IMR-90 (cell line): ENCODE data around the gene ST8SIA6. TPM values are rescaled to one million over a fixed set of nuclear protein-coding genes. Genes with fewer than 3 reads are reported as not detected.

Experiments
- ATAC-seq: fragments of 200-7000 bp; cut with Tn5 transposase; 2 replicates; pipeline ENCODE4 v1.9.1; 2020; ENCODE audit warnings: low read depth, mild to moderate bottlenecking, moderate library complexity
- BruUV-seq: library from RNA; stranded (reverse); fragments of 400-500 nt; replicated peaks from 2 replicates; lab custom pipeline; 2021; lab: Mats Ljungman, UMichigan
- CTCF ChIA-PET: fragments of 300-600 bp; formaldehyde crosslinking; extraction: SDS; loops from one replicate; lab custom pipeline; 2021; ENCODE audit warnings: antibody characterized with exemption; lab: Yijun Ruan, JAX
- POLR2A ChIA-PET: fragments of 300-600 bp; sonication (Branson Sonifier 250); formaldehyde crosslinking; loops from one replicate; lab custom pipeline; 2022; ENCODE audit warnings: antibody characterized with exemption; ENCODE audit not compliant: unreplicated experiment; lab: Charles Lee
- DNase-seq: peaks from one replicate; pipeline ENCODE4 v3.0.0; 2013
- H2AFZ ChIP-seq: replicated peaks from 2 replicates; pipeline ENCODE3; 2013; ENCODE audit warnings: low read length, mild to moderate bottlenecking; ENCODE audit not compliant: poor library complexity
- H2AK5ac ChIP-seq: 2 replicates; pipeline ENCODE4 v1.6.1; 2013; ENCODE audit warnings: low read depth, low read length, inconsistent platforms
- H2AK9ac ChIP-seq: replicated peaks from 2 replicates; pipeline ENCODE3; 2013; ENCODE audit warnings: mild to moderate bottlenecking, low read depth, low read length, moderate library complexity; ENCODE audit not compliant: poor library complexity
- H2BK120ac ChIP-seq: 2 replicates; pipeline ENCODE4 v1.6.1; 2013; ENCODE audit warnings: low read depth, low read length, inconsistent platforms
- H2BK15ac ChIP-seq: 3 replicates; pipeline ENCODE4 v1.6.1; 2013; ENCODE audit warnings: low read depth, low read length, inconsistent platforms
- H2BK20ac ChIP-seq: 2 replicates; pipeline ENCODE4 v1.6.1; 2013; ENCODE audit warnings: low read depth, mild to moderate bottlenecking, inconsistent platforms, low read length, moderate library complexity
- H2BK5ac ChIP-seq: 2 replicates; pipeline ENCODE4 v1.6.1; 2013; ENCODE audit warnings: mild to moderate bottlenecking, low read depth, low read length, inconsistent platforms; ENCODE audit not compliant: poor library complexity, severe bottlenecking
- H3K14ac ChIP-seq: replicated peaks from 2 replicates; pipeline ENCODE4 v1.6.1; 2013; ENCODE audit warnings: low read depth, low read length, inconsistent platforms
- H3K18ac ChIP-seq: 2 replicates; pipeline ENCODE4 v1.6.1; 2013; ENCODE audit warnings: low read depth, low read length, control low read depth
- H3K23ac ChIP-seq: 2 replicates; pipeline ENCODE4 v1.6.1; 2013; ENCODE audit warnings: low read depth, low read length, inconsistent platforms
- H3K27ac ChIP-seq: 2 replicates; pipeline ENCODE4 v1.5.1; 2013; ENCODE audit warnings: mild to moderate bottlenecking, control low read depth, low read length; ENCODE audit not compliant: insufficient read depth
- H3K27me3 ChIP-seq: 2 replicates; pipeline ENCODE4 v1.6.1; 2013; ENCODE audit warnings: low read length; ENCODE audit not compliant: control insufficient read depth, insufficient read depth
- H3K36me3 ChIP-seq: 2 replicates; pipeline ENCODE4 v1.6.1; 2013; ENCODE audit warnings: low read length, mixed read lengths; ENCODE audit not compliant: control insufficient read depth, insufficient read depth
- H3K4ac ChIP-seq: 2 replicates; pipeline ENCODE4 v1.6.1; 2013; ENCODE audit warnings: low read depth, low read length, inconsistent platforms
- H3K4me1 ChIP-seq: 2 replicates; pipeline ENCODE4 v1.6.1; 2013; ENCODE audit warnings: low read length, mixed read lengths; ENCODE audit not compliant: control insufficient read depth, insufficient read depth
- H3K4me2 ChIP-seq: 2 replicates; pipeline ENCODE4 v1.6.1; 2013; ENCODE audit warnings: low read depth, mild to moderate bottlenecking, control low read depth, low read length, moderate library complexity
- H3K4me3 ChIP-seq: 2 replicates; pipeline ENCODE4 v1.5.1; 2013; ENCODE audit warnings: low read depth, mild to moderate bottlenecking, control low read depth, low read length, moderate library complexity; ENCODE audit not compliant: insufficient read depth
- H3K56ac ChIP-seq: 2 replicates; pipeline ENCODE4 v1.6.1; 2013; ENCODE audit warnings: low read length, inconsistent platforms; ENCODE audit not compliant: insufficient read depth; ENCODE audit errors: extremely low read depth
- H3K79me1 ChIP-seq, 2 experiments: 2 replicates each; pipeline ENCODE4 v1.6.1; 2013; ENCODE audit warnings: low read length in 2 of 2, inconsistent platforms in 1 of 2, low read depth in 1 of 2
- H3K9ac ChIP-seq: 2 replicates; pipeline ENCODE4 v1.6.1; 2013; ENCODE audit warnings: low read depth, low read length, control low read depth
- H3K9me1 ChIP-seq: 2 replicates; pipeline ENCODE4 v1.6.1; 2013; ENCODE audit warnings: low read length, inconsistent platforms; ENCODE audit not compliant: insufficient read depth
- H3K9me3 ChIP-seq: 2 replicates; pipeline ENCODE4 v1.6.1; 2013; ENCODE audit warnings: low read length; ENCODE audit not compliant: control insufficient read depth, insufficient read depth
- H4K20me1 ChIP-seq: 2 replicates; pipeline ENCODE4 v1.6.1; 2013; ENCODE audit warnings: low read length, inconsistent platforms; ENCODE audit not compliant: insufficient read depth
- H4K5ac ChIP-seq: 2 replicates; pipeline ENCODE4 v1.6.1; 2013; ENCODE audit warnings: mild to moderate bottlenecking, low read depth, low read length, control low read depth
- H4K8ac ChIP-seq, 2 experiments: 2 replicates each; pipeline ENCODE4 v1.6.1; 2013; ENCODE audit warnings: low read depth in 2 of 2, low read length in 2 of 2, control low read depth in 1 of 2, inconsistent platforms in 1 of 2
- H4K91ac ChIP-seq: 2 replicates; pipeline ENCODE4 v1.6.1; 2013; ENCODE audit warnings: low read depth, low read length, inconsistent platforms; ENCODE audit not compliant: insufficient read depth
- CEBPB ChIP-seq: IDR thresholded peaks from 2 replicates; pipeline ENCODE4 v1.6.1; 2012; ENCODE audit warnings: low read depth, low read length, improper control_type of control experiment
- MAFK ChIP-seq: IDR thresholded peaks from 2 replicates; pipeline ENCODE4 v1.6.1; 2012; ENCODE audit warnings: low read depth, low read length, improper control_type of control experiment
- POLR2A ChIP-seq: IDR thresholded peaks from 2 replicates; pipeline ENCODE4 v1.6.1; 2012; ENCODE audit warnings: mild to moderate bottlenecking, low read depth, low read length
- RAD21 ChIP-seq: IDR thresholded peaks from 2 replicates; pipeline ENCODE4 v1.6.1; 2012; ENCODE audit warnings: low read length, improper control_type of control experiment
- RFX5 ChIP-seq: IDR thresholded peaks from 2 replicates; pipeline ENCODE4 v1.8.0; 2012; ENCODE audit warnings: low read depth, mild to moderate bottlenecking, low read length, moderate library complexity
- WGBS, 2 experiments: methylation state at CpG; one replicate each; pipeline versions ENCODE4 v1.1.5 to v1.1.7; 2013; ENCODE audit warnings: missing lambda C conversion rate in 2 of 2; ENCODE audit not compliant: insufficient read length in 1 of 2; ENCODE audit errors: extremely low coverage in 2 of 2; 5-methylcytosine and 5-hydroxymethylcytosine counted together
- dilution Hi-C: fragments of 300-500 bp; cut with HindIII; formaldehyde crosslinking; loops from one replicate; pipeline ENCODE4 v1.14.3; 2018; ENCODE audit warnings: low sequenced_read_pairs; ENCODE audit not compliant: unreplicated experiment
- in situ Hi-C: fragments of 300-500 bp; cut with MboI; formaldehyde crosslinking; loops from 3 replicates; pipeline ENCODE4 v1.14.3; 2019; ENCODE audit warnings: low sequenced_read_pairs, inconsistent platforms, mixed read lengths
- intact Hi-C: fragments of 100-400 bp; cut with micrococcal nuclease; formaldehyde crosslinking; loops from 2 replicates; pipeline ENCODE4 v1.10.0; 2022
- polyA plus RNA-seq, 3 experiments: library from polyadenylated mRNA; depleted of rRNA; stranded (reverse); fragments of >200 nt; gene quantifications; 2 replicates each; pipeline ENCODE4 v1.2.3, GENCODE V29; 2012; ENCODE audit warnings: low replicate concordance in 1 of 3
- total RNA-seq: library from RNA; depleted of rRNA; stranded (reverse); fragments of >200 nt; gene quantifications from 2 replicates; pipeline ENCODE4 v1.2.3, GENCODE V29; 2012
- TF ChIP-seq, protein P1 (sequence below): conservative IDR thresholded peaks from 2 replicates; pipeline ENCODE4 v1.5.1; 2012; ENCODE audit warnings: mild to moderate bottlenecking, low read depth, low read length, improper control_type of control experiment
- TF ChIP-seq, protein P2 (sequence below): fragments of 150-350 bp; IDR thresholded peaks from 2 replicates; pipeline ENCODE4 v1.6.1; 2017; ENCODE audit warnings: mild to moderate bottlenecking, antibody characterized with exemption, low read length, low read depth

The ST8SIA6 gene
- total and polyA plus RNA-seq, 2 of the 4 experiments (the other 2 are of a cell fraction) = 0.10 to 0.18 TPM

DNA sequence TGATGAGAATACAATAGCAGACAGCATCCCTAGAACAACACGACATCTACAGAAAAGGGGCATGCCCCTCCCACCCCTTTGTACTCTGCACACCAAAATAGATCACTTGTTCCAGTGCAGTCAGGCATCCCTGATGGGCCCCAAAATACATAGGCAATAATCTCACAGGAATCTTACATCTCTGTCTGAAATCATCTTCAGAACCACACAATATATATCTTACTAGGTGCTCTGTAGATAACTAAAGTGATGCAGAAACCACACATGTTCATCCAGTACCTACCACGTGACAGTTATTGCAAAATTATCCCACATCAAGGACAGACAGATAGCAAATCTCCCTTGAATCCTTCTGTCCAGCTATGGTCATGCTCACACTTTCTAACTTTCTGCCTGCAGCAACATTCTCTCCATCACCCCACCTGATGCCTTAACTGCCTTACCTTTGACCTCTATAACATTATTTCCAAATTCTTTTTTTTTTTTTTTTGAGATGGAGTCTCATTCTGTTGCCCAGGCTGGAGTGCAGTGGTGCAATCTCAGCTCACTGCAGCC lies 30.7 kb downstream of the ST8SIA6 start:
- H3K4me1 ChIP-seq = no peaks in the 10 kb centered on the region
- H3K56ac ChIP-seq = no peak overlapping the region
- in situ Hi-C loops (no loop called here), intact Hi-C loops (loop anchor here (10.0 kb wide), 1 partner anchor 149 kb away; no protein-coding TSS in a partner anchor), dilution Hi-C loops (no loop called here)
- no peak overlapping the region for H2AK5ac ChIP-seq
- no peaks in the 10 kb centered on the region for H3K9me1 ChIP-seq
- no peak overlapping the region for H2BK5ac ChIP-seq
- no peak overlapping the region for H2BK15ac ChIP-seq
- DNase-seq (no peak), ATAC-seq (no peak)
- H2AFZ ChIP-seq = no peak overlapping the region
- H3K9ac ChIP-seq = no peak overlapping the region
- peaks cover 19% of the 10 kb centered on the region for H3K27me3 ChIP-seq
- TF ChIP-seq, protein P1, sequence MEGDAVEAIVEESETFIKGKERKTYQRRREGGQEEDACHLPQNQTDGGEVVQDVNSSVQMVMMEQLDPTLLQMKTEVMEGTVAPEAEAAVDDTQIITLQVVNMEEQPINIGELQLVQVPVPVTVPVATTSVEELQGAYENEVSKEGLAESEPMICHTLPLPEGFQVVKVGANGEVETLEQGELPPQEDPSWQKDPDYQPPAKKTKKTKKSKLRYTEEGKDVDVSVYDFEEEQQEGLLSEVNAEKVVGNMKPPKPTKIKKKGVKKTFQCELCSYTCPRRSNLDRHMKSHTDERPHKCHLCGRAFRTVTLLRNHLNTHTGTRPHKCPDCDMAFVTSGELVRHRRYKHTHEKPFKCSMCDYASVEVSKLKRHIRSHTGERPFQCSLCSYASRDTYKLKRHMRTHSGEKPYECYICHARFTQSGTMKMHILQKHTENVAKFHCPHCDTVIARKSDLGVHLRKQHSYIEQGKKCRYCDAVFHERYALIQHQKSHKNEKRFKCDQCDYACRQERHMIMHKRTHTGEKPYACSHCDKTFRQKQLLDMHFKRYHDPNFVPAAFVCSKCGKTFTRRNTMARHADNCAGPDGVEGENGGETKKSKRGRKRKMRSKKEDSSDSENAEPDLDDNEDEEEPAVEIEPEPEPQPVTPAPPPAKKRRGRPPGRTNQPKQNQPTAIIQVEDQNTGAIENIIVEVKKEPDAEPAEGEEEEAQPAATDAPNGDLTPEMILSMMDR = no peak
- TF ChIP-seq, protein P2, sequence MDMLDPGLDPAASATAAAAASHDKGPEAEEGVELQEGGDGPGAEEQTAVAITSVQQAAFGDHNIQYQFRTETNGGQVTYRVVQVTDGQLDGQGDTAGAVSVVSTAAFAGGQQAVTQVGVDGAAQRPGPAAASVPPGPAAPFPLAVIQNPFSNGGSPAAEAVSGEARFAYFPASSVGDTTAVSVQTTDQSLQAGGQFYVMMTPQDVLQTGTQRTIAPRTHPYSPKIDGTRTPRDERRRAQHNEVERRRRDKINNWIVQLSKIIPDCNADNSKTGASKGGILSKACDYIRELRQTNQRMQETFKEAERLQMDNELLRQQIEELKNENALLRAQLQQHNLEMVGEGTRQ = peak; percentile 20; the same call in 1 of the 2 replicates
- TF ChIP-seq CEBPB (peak; percentile 19; the same call in 1 of the 2 replicates), RAD21 (no peak), RFX5 (no peak), MAFK (no peak), POLR2A (no peak)
- no peak overlapping the region for H3K14ac ChIP-seq
- H3K23ac ChIP-seq = no peak overlapping the region
- H2BK120ac ChIP-seq = no peak overlapping the region
- H3K18ac ChIP-seq = no peak overlapping the region
- no peaks in the 10 kb centered on the region for H3K9me3 ChIP-seq
- H3K4me3 ChIP-seq = no peak overlapping the region
- no peak overlapping the region for H4K8ac ChIP-seq
- no peak overlapping the region for H3K4ac ChIP-seq
- no peak overlapping the region for H4K5ac ChIP-seq
- no peak overlapping the region for H3K27ac ChIP-seq
- POLR2A ChIA-PET = no interaction called here
- no peaks in the 10 kb centered on the region for H3K36me3 ChIP-seq
- H3K4me2 ChIP-seq = no peak overlapping the region
- CTCF ChIA-PET = interaction anchor here (0.6 kb wide), 1 partner anchor 9 kb away, joined by 4 read pairs; no protein-coding TSS in a partner anchor
- no peak overlapping the region for H2BK20ac ChIP-seq
- no TSS peak for BruUV-seq
- H4K20me1 ChIP-seq = no peaks in the 10 kb centered on the region
- H3K79me1 ChIP-seq = no peaks in the 10 kb centered on the region
- H2AK9ac ChIP-seq = no peak overlapping the region
- H4K91ac ChIP-seq = no peak overlapping the region
- WGBS, 2 experiments = 60% methylated on average over 1 of the region's 2 CpGs; no CpG with 5 or more reads in 1 of the 2 experiments
